ENCODE results near the gene NEU2.
A peak's percentile ranks its signal among the peaks of the same experiment; 100 is the strongest.

NEU2 gene

GRCh38 chr2:233020454-233020853 lies 12.0 kb upstream of the NEU2 start:
- H2BK5ac ChIP-seq (ENCODE audit: low read length): no peak overlapping the region
- H3K4ac ChIP-seq (ENCODE audit: low read length): no peak overlapping the region
- no peak overlapping the region for H2BK120ac ChIP-seq (ENCODE audit: low read depth, low read length)
- H3K23ac ChIP-seq (ENCODE audit: low read depth, low read length, poor library complexity): no peak overlapping the region
- H3K27ac ChIP-seq (replicated peaks; ENCODE audit: low read length): no peak overlapping the region
- no peak overlapping the region for H3K4me2 ChIP-seq (ENCODE audit: insufficient read depth, low read length, poor library complexity, severe bottlenecking)
- WGBS, 2 donors (ENCODE audit: extremely low coverage in 2 of 2, insufficient read length in 2 of 2, insufficient replicate concordance in 1 of 2): no CpG with 5 or more reads among the region's 2 CpGs
- H3K4me3 ChIP-seq (ENCODE audit: low read length in 2 of 2): no peak overlapping the region
- H3K9me3 ChIP-seq (replicated peaks in 1 of 2; ENCODE audit: control insufficient read depth in 2 of 2, insufficient read depth in 1 of 2, low read depth in 1 of 2, low read length in 2 of 2): no peaks in the 10 kb centered on the region
- H4K91ac ChIP-seq (ENCODE audit: low read depth, low read length, poor library complexity): no peak overlapping the region
- H3K4me1 ChIP-seq (ENCODE audit: control insufficient read depth in 2 of 2, insufficient read depth in 1 of 2, low read depth in 1 of 2, low read length in 2 of 2): no peaks in the 10 kb centered on the region
- no peaks in the 10 kb centered on the region for H3K79me1 ChIP-seq (ENCODE audit: low read depth, low read length)
- no peak overlapping the region for H2BK12ac ChIP-seq (ENCODE audit: low read length)
- no peaks in the 10 kb centered on the region for H3K27me3 ChIP-seq (ENCODE audit: control insufficient read depth in 3 of 3, insufficient read depth in 3 of 3, low read depth in 1 of 3, low read length in 3 of 3)
- no peak for DNase-seq (ENCODE audit: low spot score)
- H3K14ac ChIP-seq (ENCODE audit: low read length): no peak overlapping the region
- H4K8ac ChIP-seq (ENCODE audit: low read depth, low read length): no peak overlapping the region
- no peak overlapping the region for H3K9ac ChIP-seq (ENCODE audit: low read depth, low read length, poor library complexity)
- H3K36me3 ChIP-seq (replicated peaks in 1 of 2; ENCODE audit: control insufficient read depth in 2 of 2, insufficient read depth in 2 of 2, low read length in 2 of 2): no peaks in the 10 kb centered on the region
- no peak overlapping the region for H2BK15ac ChIP-seq (ENCODE audit: low read length)
- no peak overlapping the region for H2AK5ac ChIP-seq (ENCODE audit: low read depth, low read length)
- H2AFZ ChIP-seq (ENCODE audit: low read length): no peak overlapping the region
- H3K18ac ChIP-seq (ENCODE audit: low read length): no peak overlapping the region

GRCh38 chr2:233021771-233022170 lies 10.7 kb upstream of the NEU2 start:
- Histone ChIP-seq H3K18ac (ENCODE audit: low read length) (peak overlapping the region; percentile 64), H3K23ac (ENCODE audit: low read depth, low read length, poor library complexity) (no peak overlapping the region), H3K4me1 (ENCODE audit: control insufficient read depth in 2 of 2, insufficient read depth in 1 of 2, low read depth in 1 of 2, low read length in 2 of 2) (no peaks in the 10 kb centered on the region), H3K27me3 (ENCODE audit: control insufficient read depth in 3 of 3, insufficient read depth in 3 of 3, low read depth in 1 of 3, low read length in 3 of 3) (no peaks in the 10 kb centered on the region), H3K27ac (replicated peaks; ENCODE audit: low read length) (no peak overlapping the region), H2BK5ac (ENCODE audit: low read length) (no peak overlapping the region), H3K79me1 (ENCODE audit: low read depth, low read length) (no peaks in the 10 kb centered on the region), H3K4me3 (ENCODE audit: low read length in 2 of 2) (no peak overlapping the region), H4K8ac (ENCODE audit: low read depth, low read length) (no peak overlapping the region), H2BK120ac (ENCODE audit: low read depth, low read length) (no peak overlapping the region), H2BK12ac (ENCODE audit: low read length) (no peak overlapping the region), H3K9ac (ENCODE audit: low read depth, low read length, poor library complexity) (no peak overlapping the region), H2BK15ac (ENCODE audit: low read length) (no peak overlapping the region), H3K4ac (ENCODE audit: low read length) (no peak overlapping the region), H3K9me3 (replicated peaks in 1 of 2; ENCODE audit: control insufficient read depth in 2 of 2, insufficient read depth in 1 of 2, low read depth in 1 of 2, low read length in 2 of 2) (no peaks in the 10 kb centered on the region), H2AFZ (ENCODE audit: low read length) (no peak overlapping the region), H2AK5ac (ENCODE audit: low read depth, low read length) (peak overlapping the region; percentile 36), H4K91ac (ENCODE audit: low read depth, low read length, poor library complexity) (no peak overlapping the region), H3K14ac (ENCODE audit: low read length) (no peak overlapping the region), H3K4me2 (ENCODE audit: insufficient read depth, low read length, poor library complexity, severe bottlenecking) (no peak overlapping the region), H3K36me3 (replicated peaks in 1 of 2; ENCODE audit: control insufficient read depth in 2 of 2, insufficient read depth in 2 of 2, low read length in 2 of 2) (no peaks in the 10 kb centered on the region)
- no peak for DNase-seq (ENCODE audit: low spot score)
- no CpG with 5 or more reads among the region's 8 CpGs for WGBS, 2 donors (ENCODE audit: extremely low coverage in 2 of 2, insufficient read length in 2 of 2, insufficient replicate concordance in 1 of 2)

GRCh38 chr2:233022561-233022960 lies 9.9 kb upstream of the NEU2 start:
- H2BK12ac ChIP-seq (ENCODE audit: low read length): no peak overlapping the region
- no peaks in the 10 kb centered on the region for H3K36me3 ChIP-seq (replicated peaks in 1 of 2; ENCODE audit: control insufficient read depth in 2 of 2, insufficient read depth in 2 of 2, low read length in 2 of 2)
- no peaks in the 10 kb centered on the region for H3K9me3 ChIP-seq (replicated peaks in 1 of 2; ENCODE audit: control insufficient read depth in 2 of 2, insufficient read depth in 1 of 2, low read depth in 1 of 2, low read length in 2 of 2)
- no CpG with 5 or more reads among the region's 8 CpGs for WGBS, 2 donors (ENCODE audit: extremely low coverage in 2 of 2, insufficient read length in 2 of 2, insufficient replicate concordance in 1 of 2)
- H3K27ac ChIP-seq (replicated peaks; ENCODE audit: low read length): no peak overlapping the region
- H4K91ac ChIP-seq (ENCODE audit: low read depth, low read length, poor library complexity): no peak overlapping the region
- H2BK120ac ChIP-seq (ENCODE audit: low read depth, low read length): no peak overlapping the region
- no peak overlapping the region for H4K8ac ChIP-seq (ENCODE audit: low read depth, low read length)
- no peaks in the 10 kb centered on the region for H3K27me3 ChIP-seq (ENCODE audit: control insufficient read depth in 3 of 3, insufficient read depth in 3 of 3, low read depth in 1 of 3, low read length in 3 of 3)
- DNase-seq (ENCODE audit: low spot score): no peak
- H3K79me1 ChIP-seq (ENCODE audit: low read depth, low read length): no peaks in the 10 kb centered on the region
- no peak overlapping the region for H2AFZ ChIP-seq (ENCODE audit: low read length)
- H2AK5ac ChIP-seq (ENCODE audit: low read depth, low read length): no peak overlapping the region
- no peak overlapping the region for H3K4ac ChIP-seq (ENCODE audit: low read length)
- H3K9ac ChIP-seq (ENCODE audit: low read depth, low read length, poor library complexity): no peak overlapping the region
- no peak overlapping the region for H3K4me2 ChIP-seq (ENCODE audit: insufficient read depth, low read length, poor library complexity, severe bottlenecking)
- no peak overlapping the region for H2BK15ac ChIP-seq (ENCODE audit: low read length)
- no peaks in the 10 kb centered on the region for H3K4me1 ChIP-seq (ENCODE audit: control insufficient read depth in 2 of 2, insufficient read depth in 1 of 2, low read depth in 1 of 2, low read length in 2 of 2)
- H3K14ac ChIP-seq (ENCODE audit: low read length): no peak overlapping the region
- no peak overlapping the region for H2BK5ac ChIP-seq (ENCODE audit: low read length)
- no peak overlapping the region for H3K23ac ChIP-seq (ENCODE audit: low read depth, low read length, poor library complexity)
- no peak overlapping the region for H3K4me3 ChIP-seq (ENCODE audit: low read length in 2 of 2)
- H3K18ac ChIP-seq (ENCODE audit: low read length): peak overlapping the region; percentile 8

GRCh38 chr2:233023007-233023760 lies 9.3 kb upstream of the NEU2 start:
- no peak overlapping the region for H3K4me2 ChIP-seq (ENCODE audit: insufficient read depth, low read length, poor library complexity, severe bottlenecking)
- H2BK5ac ChIP-seq (ENCODE audit: low read length): no peak overlapping the region
- no peak overlapping the region for H4K91ac ChIP-seq (ENCODE audit: low read depth, low read length, poor library complexity)
- H3K4me1 ChIP-seq (ENCODE audit: control insufficient read depth in 2 of 2, insufficient read depth in 1 of 2, low read depth in 1 of 2, low read length in 2 of 2): no peaks in the 10 kb centered on the region
- H2AK5ac ChIP-seq (ENCODE audit: low read depth, low read length): no peak overlapping the region
- no peaks in the 10 kb centered on the region for H3K79me1 ChIP-seq (ENCODE audit: low read depth, low read length)
- no peak overlapping the region for H2BK12ac ChIP-seq (ENCODE audit: low read length)
- no peak for DNase-seq (ENCODE audit: low spot score)
- H2AFZ ChIP-seq (ENCODE audit: low read length): no peak overlapping the region
- no peak overlapping the region for H3K4ac ChIP-seq (ENCODE audit: low read length)
- no CpG with 5 or more reads among the region's 18 CpGs for WGBS, 2 donors (ENCODE audit: extremely low coverage in 2 of 2, insufficient read length in 2 of 2, insufficient replicate concordance in 1 of 2)
- no peak overlapping the region for H3K9ac ChIP-seq (ENCODE audit: low read depth, low read length, poor library complexity)
- H3K18ac ChIP-seq (ENCODE audit: low read length): peak overlapping the region; percentile 8
- no peak overlapping the region for H3K14ac ChIP-seq (ENCODE audit: low read length)
- no peak overlapping the region for H2BK15ac ChIP-seq (ENCODE audit: low read length)
- no peak overlapping the region for H3K23ac ChIP-seq (ENCODE audit: low read depth, low read length, poor library complexity)
- no peaks in the 10 kb centered on the region for H3K27me3 ChIP-seq (ENCODE audit: control insufficient read depth in 3 of 3, insufficient read depth in 3 of 3, low read depth in 1 of 3, low read length in 3 of 3)
- no peak overlapping the region for H3K27ac ChIP-seq (replicated peaks; ENCODE audit: low read length)
- no peak overlapping the region for H4K8ac ChIP-seq (ENCODE audit: low read depth, low read length)
- no peak overlapping the region for H2BK120ac ChIP-seq (ENCODE audit: low read depth, low read length)
- no peak overlapping the region for H3K4me3 ChIP-seq (ENCODE audit: low read length in 2 of 2)
- no peaks in the 10 kb centered on the region for H3K36me3 ChIP-seq (replicated peaks in 1 of 2; ENCODE audit: control insufficient read depth in 2 of 2, insufficient read depth in 2 of 2, low read length in 2 of 2)
- no peaks in the 10 kb centered on the region for H3K9me3 ChIP-seq (replicated peaks in 1 of 2; ENCODE audit: control insufficient read depth in 2 of 2, insufficient read depth in 1 of 2, low read depth in 1 of 2, low read length in 2 of 2)

Data from neuronal stem cell (in vitro differentiated cells).